Stomach (tissue), 9 donors: ENCODE results near the gene CCDC184. TPM values are rescaled to one million over a fixed set of nuclear protein-coding genes. Genes with fewer than 3 reads are reported as not detected.

ENCODE experiments used
- DNase-seq, 2 donors: peaks; one replicate each; pipeline versions ENCODE4 v3.0.0 to v3.0.0-alpha.2; 2013 to 2019
- H3K27ac ChIP-seq, 5 donors: fragments of 200-600 bp in 4 of 5; sonication (generic) in 4 of 5; one replicate each; pipeline ENCODE4 v1.5.1; 2013 to 2019; ENCODE audit warnings: mild to moderate bottlenecking in 1 of 5, moderate library complexity in 1 of 5
- H3K27me3 ChIP-seq, 3 donors: fragments of 200-600 bp; sonication (generic); one replicate each; pipeline ENCODE4 v1.5.1; 2017 to 2019; ENCODE audit warnings: mixed run types in 1 of 3
- H3K36me3 ChIP-seq, 4 donors: fragments of 200-600 bp; sonication (generic); 1 replicate in 3 of 4; 2 replicates in 1 of 4; pipeline ENCODE4 v1.5.1; 2016 to 2019
- H3K4me1 ChIP-seq, 4 donors: fragments of 200-600 bp; sonication (generic); one replicate each; pipeline ENCODE4 v1.5.1; 2016 to 2019
- H3K4me3 ChIP-seq, 4 donors: fragments of 200-600 bp; sonication (generic) in 3 of 4; one replicate each; pipeline ENCODE4 v1.5.1; 2016 to 2019; ENCODE audit warnings: mild to moderate bottlenecking in 1 of 4
- H3K9me3 ChIP-seq, 4 donors: fragments of 200-600 bp; sonication (generic); one replicate each; pipeline ENCODE4 v1.5.1; 2016 to 2019
- EP300 ChIP-seq: sonication (generic); formaldehyde crosslinking; IDR thresholded peaks from one replicate; pipeline ENCODE4 v1.6.1; 2017; ENCODE audit warnings: antibody characterized with exemption
- POLR2A ChIP-seq, 4 donors: fragments of 450-650 bp; IDR thresholded peaks; one replicate each; pipeline ENCODE4 v1.6.1; 2016; ENCODE audit warnings: antibody characterized with exemption in 4 of 4, control low read depth in 2 of 4, mild to moderate bottlenecking in 1 of 4, moderate library complexity in 1 of 4
- POLR2AphosphoS5 ChIP-seq, 3 donors: sonication (generic); formaldehyde crosslinking; IDR thresholded peaks; one replicate each; pipeline ENCODE4 v1.6.1; 2016; ENCODE audit warnings: antibody characterized with exemption in 3 of 3
- WGBS, 5 donors: extraction: QIAGEN DNeasy Blood & Tissue Kit in 3 of 5; methylation state at CpG; one replicate each; pipeline versions ENCODE4 v1.1.5 to v1.1.7; 2013 to 2018; 5-methylcytosine and 5-hydroxymethylcytosine counted together
- intact Hi-C: fragments of 100-400 bp; cut with DNase I; formaldehyde crosslinking; loops from one replicate; pipeline ENCODE4 v1.15.1; 2023; ENCODE audit warnings: low total_unique reads
- polyA plus RNA-seq, 3 donors: library from polyadenylated mRNA; stranded (reverse); fragments of 200-250 nt; gene quantifications; one replicate each; pipeline ENCODE4 v1.2.3, GENCODE V29; 2013
- total RNA-seq, 5 donors: library from RNA; depleted of rRNA; stranded (reverse); fragments of >200 nt; gene quantifications; one replicate each; pipeline versions ENCODE4 v1.1.0 to v1.2.3, GENCODE V29; 2014 to 2016
- TF ChIP-seq, protein P1 (sequence below), 7 experiments: fragments of 450-650 bp in 4 of 7; fragments of 200-600 bp in 3 of 7; sonication (generic) in 3 of 7; IDR thresholded peaks; one replicate each; pipeline ENCODE4 v1.5.1; 2016 to 2019; ENCODE audit warnings: antibody characterized with exemption in 7 of 7, control low read depth in 2 of 7, mild to moderate bottlenecking in 1 of 7
- donor health status: healthy with polysubstance abuse.
- donor health status: Bipolar disorder and iron deficiency.
- donor health status: healthy.

The CCDC184 gene
- total and polyA plus RNA-seq, 8 donors, result 0.29 to 4.7 (median 0.99) TPM; not detected in 2

DNA sequence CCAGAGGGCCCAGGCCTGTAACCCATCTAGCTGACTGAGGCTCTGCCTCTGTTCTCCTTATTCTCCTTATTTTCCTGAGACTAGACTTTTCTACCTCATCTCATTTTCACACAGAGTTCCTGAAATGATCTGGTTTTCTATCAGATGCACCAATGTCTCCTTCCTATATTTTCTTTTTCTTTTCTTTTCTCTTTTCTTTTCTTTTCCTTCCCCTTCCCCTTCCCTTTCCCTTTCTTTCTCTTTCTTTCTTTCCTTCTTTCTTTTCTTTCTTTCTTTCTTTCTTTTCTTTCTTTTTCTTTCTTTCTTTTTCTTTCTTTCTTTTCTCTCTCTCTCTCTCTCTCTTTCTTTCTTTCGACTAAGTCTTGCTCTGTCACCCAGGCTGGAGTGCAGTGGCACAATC lies 3.0 kb upstream of the CCDC184 start:
- H3K27me3 ChIP-seq, result peaks cover 0 to 88% (median 29%) of the 10 kb centered on the region in 3 donors
- 64 to 86% (median 75%) methylated on average over 1 of the region's 1 CpG for WGBS, 5 donors

DNA sequence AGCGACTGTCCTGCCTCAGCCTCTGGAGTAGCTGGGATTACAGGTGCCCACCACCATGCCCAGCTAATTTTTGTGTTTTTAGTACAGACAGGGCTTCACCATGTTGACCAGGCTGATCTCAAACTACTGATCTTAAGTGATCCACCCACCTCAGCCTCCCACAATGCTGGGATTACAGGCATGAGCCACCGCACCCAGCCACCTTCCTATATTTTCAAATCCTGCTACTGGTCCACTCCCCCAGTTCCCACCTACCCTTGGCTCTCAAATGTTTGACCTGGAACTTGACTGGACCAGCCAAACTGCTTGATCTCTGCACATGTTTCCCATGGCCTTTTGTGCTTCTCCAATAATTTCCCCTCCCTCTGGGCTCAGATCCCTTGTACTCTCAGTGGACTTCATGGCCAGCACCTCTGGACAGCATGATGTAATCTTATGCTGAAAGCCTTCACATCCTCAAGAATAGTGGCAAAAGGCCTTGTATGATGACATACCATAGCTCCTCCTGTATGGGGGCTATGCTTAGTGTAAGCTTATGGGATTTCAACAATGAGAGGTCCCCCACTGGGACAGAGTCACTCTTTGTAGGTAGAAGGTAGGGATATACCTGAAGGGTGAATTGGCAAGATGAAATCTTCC lies 2.5 kb upstream of the CCDC184 start:
- TF ChIP-seq, protein P1, sequence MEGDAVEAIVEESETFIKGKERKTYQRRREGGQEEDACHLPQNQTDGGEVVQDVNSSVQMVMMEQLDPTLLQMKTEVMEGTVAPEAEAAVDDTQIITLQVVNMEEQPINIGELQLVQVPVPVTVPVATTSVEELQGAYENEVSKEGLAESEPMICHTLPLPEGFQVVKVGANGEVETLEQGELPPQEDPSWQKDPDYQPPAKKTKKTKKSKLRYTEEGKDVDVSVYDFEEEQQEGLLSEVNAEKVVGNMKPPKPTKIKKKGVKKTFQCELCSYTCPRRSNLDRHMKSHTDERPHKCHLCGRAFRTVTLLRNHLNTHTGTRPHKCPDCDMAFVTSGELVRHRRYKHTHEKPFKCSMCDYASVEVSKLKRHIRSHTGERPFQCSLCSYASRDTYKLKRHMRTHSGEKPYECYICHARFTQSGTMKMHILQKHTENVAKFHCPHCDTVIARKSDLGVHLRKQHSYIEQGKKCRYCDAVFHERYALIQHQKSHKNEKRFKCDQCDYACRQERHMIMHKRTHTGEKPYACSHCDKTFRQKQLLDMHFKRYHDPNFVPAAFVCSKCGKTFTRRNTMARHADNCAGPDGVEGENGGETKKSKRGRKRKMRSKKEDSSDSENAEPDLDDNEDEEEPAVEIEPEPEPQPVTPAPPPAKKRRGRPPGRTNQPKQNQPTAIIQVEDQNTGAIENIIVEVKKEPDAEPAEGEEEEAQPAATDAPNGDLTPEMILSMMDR (IDR thresholded peaks at IDR 0.05), result no peak
- TF ChIP-seq POLR2A (IDR thresholded peaks at IDR 0.05) (no peak), EP300 (no peak), POLR2AphosphoS5 (IDR thresholded peaks at IDR 0.05) (no peak)
- Histone ChIP-seq H3K9me3 (no peaks in the 10 kb centered on the region), H3K27ac (no peak overlapping the region), H3K36me3 (no peaks in the 10 kb centered on the region), H3K4me3 (no peak overlapping the region), H3K27me3 (peaks cover 0 to 93% (median 29%) of the 10 kb centered on the region in 3 donors), H3K4me1 (peaks cover 12 to 31% (median 24%) of the 10 kb centered on the region in 4 donors)
- DNase-seq, result no peak
- WGBS, 5 donors, result 86 to 96% (median 90%) methylated on average over 2 of the region's 2 CpGs
- intact Hi-C loops, result no loop called here

More for the DNA sequence above, 3.0 kb upstream of the CCDC184 start:
- H3K4me3 ChIP-seq, result no peak overlapping the region
- TF ChIP-seq, protein P1 (IDR thresholded peaks at IDR 0.05), result no peak
- TF ChIP-seq POLR2A (IDR thresholded peaks at IDR 0.05) (no peak), EP300 (no peak), POLR2AphosphoS5 (IDR thresholded peaks at IDR 0.05) (no peak)
- no peak overlapping the region for H3K27ac ChIP-seq
- peaks cover 12 to 31% (median 24%) of the 10 kb centered on the region in 4 donors for H3K4me1 ChIP-seq
- intact Hi-C loops, result no loop called here
- H3K36me3 ChIP-seq, result no peaks in the 10 kb centered on the region
- H3K9me3 ChIP-seq, result no peaks in the 10 kb centered on the region
- no peak for DNase-seq

DNA sequence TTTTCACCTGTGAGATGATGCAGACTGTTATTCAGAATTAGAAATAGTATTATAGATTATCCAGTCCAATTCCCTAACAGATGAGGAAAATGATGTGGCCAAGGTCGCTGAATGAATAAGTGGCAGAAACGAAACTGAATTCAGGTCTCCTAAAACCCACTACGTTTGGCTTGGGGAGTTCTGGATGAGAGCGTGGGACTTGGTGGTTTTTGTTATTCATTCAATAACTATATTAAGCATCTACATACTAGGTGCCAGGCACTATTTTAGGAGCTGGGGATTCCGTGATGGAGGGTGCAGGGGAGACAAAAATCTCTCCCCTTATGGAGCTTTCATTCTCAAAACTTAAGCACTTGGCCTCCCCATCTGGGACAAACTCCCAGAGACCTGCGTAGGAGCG lies 813 bp upstream of the CCDC184 start:
- Histone ChIP-seq H3K36me3 (no peaks in the 10 kb centered on the region), H3K27ac (peak overlapping the region in 3 of 5 donors; percentile 49 to 65 (median 49)), H3K27me3 (peaks cover 0 to 86% (median 29%) of the 10 kb centered on the region in 3 donors), H3K4me3 (peak overlapping the region; percentile 53 to 82 (median 62)), H3K4me1 (peaks cover 12 to 31% (median 24%) of the 10 kb centered on the region in 4 donors), H3K9me3 (no peaks in the 10 kb centered on the region)
- no peak for DNase-seq
- WGBS, 5 donors, result 7 to 14% (median 11%) methylated on average over 7 of the region's 7 CpGs
- TF ChIP-seq, protein P1 (IDR thresholded peaks at IDR 0.05), result no peak
- TF ChIP-seq POLR2AphosphoS5 (IDR thresholded peaks at IDR 0.05) (no peak), EP300 (no peak), POLR2A (IDR thresholded peaks at IDR 0.05) (no peak)
- intact Hi-C loops, result no loop called here

DNA sequence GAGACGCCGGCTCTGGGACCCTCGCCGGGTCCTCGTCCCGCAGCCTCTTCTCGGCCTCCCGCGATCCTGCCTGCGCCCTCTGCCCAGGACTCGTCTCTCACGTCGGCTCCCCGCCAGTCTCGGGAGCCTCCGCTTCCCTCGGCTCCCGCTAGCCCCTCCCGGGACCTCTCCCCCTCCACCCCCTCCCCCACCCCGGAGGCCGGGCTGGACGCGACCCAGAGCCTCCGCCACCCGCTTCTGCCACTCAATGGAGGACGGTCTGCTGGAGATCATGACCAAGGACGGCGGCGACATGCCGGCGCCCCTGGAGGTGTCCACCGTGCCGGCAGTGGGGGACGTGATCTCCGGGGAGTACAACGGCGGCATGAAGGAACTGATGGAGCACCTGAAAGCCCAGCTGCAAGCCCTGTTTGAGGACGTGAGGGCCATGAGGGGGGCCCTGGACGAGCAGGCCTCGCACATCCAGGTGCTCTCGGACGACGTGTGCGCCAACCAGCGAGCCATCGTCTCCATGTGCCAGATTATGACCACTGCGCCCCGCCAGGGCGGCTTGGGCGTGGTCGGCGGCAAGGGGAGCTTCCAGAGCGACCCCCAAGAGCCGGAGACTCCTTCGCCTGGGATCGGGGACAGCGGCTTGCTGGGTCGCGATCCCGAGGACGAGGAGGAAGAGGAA lies 568 bp downstream of the CCDC184 start:
- H3K27me3 ChIP-seq, result peaks cover 0 to 72% (median 29%) of the 10 kb centered on the region in 3 donors
- H3K36me3 ChIP-seq, result no peaks in the 10 kb centered on the region
- 2 to 5% (median 3%) methylated on average over 17 to 61 of the region's 61 CpGs for WGBS, 5 donors
- H3K9me3 ChIP-seq, result no peaks in the 10 kb centered on the region
- H3K27ac ChIP-seq, result peak overlapping the region in 2 of 5 donors; percentile 49 to 65
- H3K4me3 ChIP-seq, result peak overlapping the region; percentile 53 to 82 (median 62)
- peaks cover 12 to 31% (median 24%) of the 10 kb centered on the region in 4 donors for H3K4me1 ChIP-seq
- intact Hi-C loops, result no loop called here
- peak in 1 of 2 donors; percentile 43 for DNase-seq
- TF ChIP-seq POLR2A (IDR thresholded peaks at IDR 0.05) (no peak), EP300 (no peak), POLR2AphosphoS5 (IDR thresholded peaks at IDR 0.05) (no peak)
- TF ChIP-seq, protein P1 (IDR thresholded peaks at IDR 0.05), result no peak
